Measurements from ENCODE around the gene AKAP13. TPM values are rescaled to one million over a fixed set of nuclear protein-coding genes. Genes with fewer than 3 reads are reported as not detected.

AKAP13 gene
- total and polyA plus RNA-seq, 5 experiments from 2014 or later = 113 to 244 (median 131) TPM

GRCh38 chr15:85404918-85405866, 24.8 kb downstream of the AKAP13 start:
- peak in 1 of 2 donors; percentile 13 for ATAC-seq
- no peaks in the 10 kb centered on the region for H3K36me3 Mint-ChIP-seq
- H3K4me1 Mint-ChIP-seq = peaks cover 35 to 87% (median 78%) of the 10 kb centered on the region in 4 donors
- DNase-seq = no peak
- POLR2A ChIA-PET = interaction anchor here (0.5 to 2.0 kb wide), 3 partner anchors 17 to 25 kb away, joined by 3 to 11 read pairs (median 3); partner anchors contain the start of gene AKAP13
- H3K4me3 Mint-ChIP-seq = peak overlapping the region in 8 of 10 donors; percentile 3 to 63 (median 19)
- no peaks in the 10 kb centered on the region for H3K9me3 Mint-ChIP-seq
- H3K27ac Mint-ChIP-seq = peak overlapping the region; percentile 8 to 96 (median 54)
- H3K27me3 Mint-ChIP-seq = no peaks in the 10 kb centered on the region

DNA sequence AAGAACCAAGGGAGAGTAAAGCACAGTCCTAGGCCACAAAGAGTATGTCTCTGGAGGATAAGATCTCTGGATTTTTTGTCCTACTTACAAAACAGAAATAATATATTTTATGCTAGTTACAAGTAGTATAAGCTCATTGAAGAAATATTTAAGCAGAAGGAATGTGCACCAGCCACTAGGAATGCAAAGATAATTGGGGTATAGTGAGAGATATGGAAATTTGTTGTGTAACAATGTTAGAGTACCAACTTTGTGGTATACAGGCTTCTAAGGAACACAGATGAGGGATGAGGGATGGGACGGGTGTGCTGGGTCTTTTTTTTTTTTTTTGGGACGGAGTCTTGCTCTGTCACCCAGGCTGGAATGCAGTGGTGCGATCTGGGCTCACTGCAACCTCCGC, 26.5 kb downstream of the AKAP13 start:
- no peaks in the 10 kb centered on the region for H3K9me3 Mint-ChIP-seq
- H3K4me1 Mint-ChIP-seq = peaks cover 37 to 88% (median 80%) of the 10 kb centered on the region in 4 donors
- H3K4me3 Mint-ChIP-seq = peak overlapping the region in 8 of 10 donors; percentile 6 to 60 (median 28)
- ATAC-seq (no peak), DNase-seq (no peak)
- H3K27me3 Mint-ChIP-seq = no peaks in the 10 kb centered on the region
- POLR2A ChIA-PET = interaction anchor here (0.7 to 1.6 kb wide), 3 partner anchors 16 to 254 kb away, joined by 3 to 5 read pairs (median 4); no protein-coding TSS in a partner anchor
- H3K36me3 Mint-ChIP-seq = no peaks in the 10 kb centered on the region
- H3K27ac Mint-ChIP-seq = peak overlapping the region; percentile 3 to 96 (median 62)

GRCh38 chr15:85407421-85408269, 27.2 kb downstream of the AKAP13 start:
- POLR2A ChIA-PET = interaction anchor here (0.9 to 1.6 kb wide), 2 partner anchors 17 to 24 kb away, joined by 3 to 5 read pairs; no protein-coding TSS in a partner anchor
- peaks cover 33 to 86% (median 75%) of the 10 kb centered on the region in 4 donors for H3K4me1 Mint-ChIP-seq

DNA sequence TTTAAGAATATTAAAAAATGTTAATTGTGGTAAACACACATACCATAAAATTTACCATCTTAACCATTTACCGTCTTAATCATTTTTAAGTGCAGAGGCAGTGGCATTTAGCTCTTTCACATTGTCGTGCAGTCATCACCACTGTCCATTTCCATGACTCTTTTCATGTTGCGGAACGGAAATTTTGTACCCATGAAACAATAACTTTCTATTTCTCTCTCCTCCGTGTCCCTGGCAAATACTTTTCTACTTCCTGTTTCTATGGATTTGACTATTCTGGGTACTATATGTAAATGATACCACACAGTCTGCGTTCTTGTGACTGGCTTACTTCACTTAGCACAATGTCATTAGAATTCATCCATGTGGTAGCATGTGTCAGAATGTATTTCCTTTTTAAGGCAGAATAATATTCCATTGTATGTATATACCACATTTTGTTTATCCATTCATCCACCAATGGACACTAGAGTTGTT, 27.9 kb downstream of the AKAP13 start:
- Mint-ChIP-seq H3K4me1 (peaks cover 36 to 86% (median 79%) of the 10 kb centered on the region in 4 donors), H3K4me3 (peak overlapping the region in 6 of 10 donors; percentile 4 to 80 (median 42)), H3K36me3 (no peaks in the 10 kb centered on the region), H3K27ac (peak overlapping the region in 6 of 10 donors; percentile 3 to 96 (median 90)), H3K9me3 (no peaks in the 10 kb centered on the region), H3K27me3 (no peaks in the 10 kb centered on the region)
- ATAC-seq = peak in 1 of 2 donors; percentile 34
- DNase-seq = no peak
- POLR2A ChIA-PET = no interaction called here

More at GRCh38 chr15:85407421-85408269, 27.2 kb downstream of the AKAP13 start:
- ATAC-seq (peak; percentile 74 to 78), DNase-seq (no peak)
- Mint-ChIP-seq H3K36me3 (no peaks in the 10 kb centered on the region), H3K27ac (peak overlapping the region; percentile 9 to 96 (median 86)), H3K4me3 (peak overlapping the region; percentile 40 to 84 (median 53)), H3K9me3 (no peaks in the 10 kb centered on the region), H3K27me3 (no peaks in the 10 kb centered on the region)

- peaks cover 0 to 5% (median 0%) of the 10 kb centered on the region in 3 donors for H3K36me3 Mint-ChIP-seq
- ATAC-seq = no peak
Observed at GRCh38 chr15:85412066-85412465, 31.7 kb downstream of the AKAP13 start.

GRCh38 chr15:85412956-85413854, 32.8 kb downstream of the AKAP13 start:
- Mint-ChIP-seq H3K36me3 (peaks cover 0 to 5% (median 0%) of the 10 kb centered on the region in 3 donors), H3K9me3 (no peaks in the 10 kb centered on the region), H3K27me3 (no peaks in the 10 kb centered on the region), H3K4me1 (peaks cover 30 to 80% (median 71%) of the 10 kb centered on the region in 4 donors), H3K4me3 (peak overlapping the region in 9 of 10 donors; percentile 36 to 74 (median 63)), H3K27ac (peak overlapping the region; percentile 22 to 95 (median 84))
- ATAC-seq (peak; percentile 97), DNase-seq (peak; percentile 36 to 78 (median 52))
- POLR2A ChIA-PET = interaction anchor here (1.0 to 2.7 kb wide), 10 partner anchors 10 to 117 kb away, joined by 3 to 16 read pairs (median 4); partner anchors contain the start of gene AKAP13

More at GRCh38 chr15:85412066-85412465, 31.7 kb downstream of the AKAP13 start:
- POLR2A ChIA-PET = interaction anchor here (1.0 to 2.7 kb wide), 2 partner anchors 15 to 32 kb away, joined by 3 to 11 read pairs; partner anchors contain the start of gene AKAP13
- no peak for DNase-seq
- peak overlapping the region in 9 of 10 donors; percentile 10 to 95 (median 41) for H3K27ac Mint-ChIP-seq
- no peaks in the 10 kb centered on the region for H3K27me3 Mint-ChIP-seq
- H3K4me1 Mint-ChIP-seq = peaks cover 30 to 83% (median 74%) of the 10 kb centered on the region in 4 donors
- H3K4me3 Mint-ChIP-seq = no peak overlapping the region
- H3K9me3 Mint-ChIP-seq = no peaks in the 10 kb centered on the region

- H3K9me3 Mint-ChIP-seq = no peaks in the 10 kb centered on the region
Observed at GRCh38 chr15:85414037-85414436, 33.6 kb downstream of the AKAP13 start.

DNA sequence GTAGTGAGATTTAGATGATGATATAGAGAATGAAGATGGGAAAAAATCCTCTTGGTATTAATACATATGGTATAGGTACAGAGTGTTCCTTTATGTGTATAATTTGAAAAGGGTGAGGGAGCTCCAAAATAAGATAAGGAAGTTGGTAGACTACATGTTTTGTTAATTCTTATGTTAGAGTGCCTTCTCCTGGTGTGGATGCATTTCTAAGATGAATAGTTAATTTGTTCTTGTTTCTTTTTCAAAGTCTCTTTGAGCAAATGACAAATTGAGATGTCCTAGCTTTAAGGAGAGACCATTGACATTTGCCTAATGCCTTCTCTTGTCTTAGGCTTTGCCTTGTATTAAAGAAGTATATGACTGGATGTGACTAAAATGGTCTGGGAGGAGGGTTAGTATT, 34.1 kb downstream of the AKAP13 start:
- Mint-ChIP-seq H3K27me3 (no peaks in the 10 kb centered on the region), H3K36me3 (peaks cover 0 to 5% (median 0%) of the 10 kb centered on the region in 3 donors), H3K4me3 (peak overlapping the region in 8 of 10 donors; percentile 27 to 50 (median 38)), H3K27ac (peak overlapping the region; percentile 70 to 95 (median 86)), H3K4me1 (peaks cover 34 to 85% (median 73%) of the 10 kb centered on the region in 4 donors), H3K9me3 (no peaks in the 10 kb centered on the region)
- peak in 3 of 10 donors; percentile 38 to 46 (median 40) for DNase-seq
- POLR2A ChIA-PET = interaction anchor here (1.2 to 2.7 kb wide), 8 partner anchors 9 to 118 kb away, joined by 3 to 16 read pairs (median 5); partner anchors contain the start of gene AKAP13
- peak; percentile 33 to 38 for ATAC-seq

More at GRCh38 chr15:85414037-85414436, 33.6 kb downstream of the AKAP13 start:
- POLR2A ChIA-PET = interaction anchor here (1.0 to 2.7 kb wide), 10 partner anchors 10 to 118 kb away, joined by 3 to 16 read pairs (median 4); partner anchors contain the start of gene AKAP13
- ATAC-seq (no peak), DNase-seq (no peak)
- Mint-ChIP-seq H3K4me3 (peak overlapping the region in 7 of 10 donors; percentile 29 to 50 (median 44)), H3K36me3 (peaks cover 0 to 5% (median 0%) of the 10 kb centered on the region in 3 donors), H3K27me3 (no peaks in the 10 kb centered on the region), H3K4me1 (peaks cover 30 to 80% (median 69%) of the 10 kb centered on the region in 4 donors), H3K27ac (peak overlapping the region; percentile 68 to 95 (median 86))

DNA sequence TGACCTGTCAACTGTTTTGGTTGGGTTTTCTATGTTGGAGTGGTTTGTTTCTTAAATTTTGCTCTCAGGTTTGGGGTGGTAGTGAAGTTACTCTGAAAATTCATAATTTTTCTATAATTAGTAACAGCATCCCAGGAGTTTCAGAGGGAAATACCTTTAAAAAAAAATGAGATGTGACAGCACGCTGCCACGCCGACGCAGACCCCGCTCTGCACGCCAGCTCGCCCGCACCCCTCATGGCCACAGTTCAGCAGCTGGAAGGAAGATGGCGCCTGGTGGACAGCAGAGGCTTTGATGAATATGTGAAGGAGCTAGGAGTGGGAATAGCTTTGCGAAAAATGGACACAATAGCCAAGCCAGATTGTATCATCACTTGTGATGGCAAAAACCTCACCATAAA, 34.6 kb downstream of the AKAP13 start:
- H3K27ac Mint-ChIP-seq = peak overlapping the region in 9 of 10 donors; percentile 70 to 95 (median 86)

DNA sequence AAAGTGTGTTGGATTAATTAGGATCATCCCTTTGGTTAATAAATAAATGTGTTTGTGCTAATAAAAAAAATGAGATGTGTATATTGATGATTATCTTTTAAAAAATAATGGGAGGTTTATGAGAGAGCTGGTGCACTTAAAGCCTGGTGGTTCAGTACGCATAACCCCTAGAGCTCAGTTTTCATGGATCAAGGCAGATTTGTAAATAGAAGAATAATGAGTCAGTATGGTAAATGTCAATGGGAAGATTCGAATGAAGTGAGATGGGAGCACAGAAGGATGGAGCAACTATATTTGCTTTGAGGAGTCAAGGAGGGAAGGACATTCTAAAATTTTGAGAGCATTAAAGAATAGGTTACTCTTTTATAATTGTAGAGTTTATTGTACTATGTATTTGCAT, 35.4 kb downstream of the AKAP13 start:
- Mint-ChIP-seq H3K9me3 (no peaks in the 10 kb centered on the region), H3K4me3 (peak overlapping the region in 1 of 10 donors; percentile 23), H3K4me1 (peaks cover 35 to 85% (median 74%) of the 10 kb centered on the region in 4 donors), H3K27me3 (no peaks in the 10 kb centered on the region), H3K27ac (peak overlapping the region in 4 of 10 donors; percentile 2 to 95 (median 39)), H3K36me3 (peaks cover 0 to 5% (median 0%) of the 10 kb centered on the region in 3 donors)
- POLR2A ChIA-PET = interaction anchor here (1.4 kb wide), 1 partner anchor 85 kb away, joined by 4 read pairs; no protein-coding TSS in a partner anchor
- ATAC-seq (no peak), DNase-seq (no peak)

More for the DNA sequence above, 34.6 kb downstream of the AKAP13 start:
- DNase-seq (no peak), ATAC-seq (no peak)
- H3K9me3 Mint-ChIP-seq = no peaks in the 10 kb centered on the region
- H3K4me1 Mint-ChIP-seq = peaks cover 35 to 85% (median 75%) of the 10 kb centered on the region in 4 donors
- POLR2A ChIA-PET = interaction anchor here (1.4 to 2.3 kb wide), 3 partner anchors 84 to 119 kb away, joined by 4 to 16 read pairs (median 16); no protein-coding TSS in a partner anchor
- peaks cover 0 to 5% (median 0%) of the 10 kb centered on the region in 3 donors for H3K36me3 Mint-ChIP-seq
- H3K4me3 Mint-ChIP-seq = peak overlapping the region in 3 of 10 donors; percentile 32 to 44 (median 44)
- H3K27me3 Mint-ChIP-seq = no peaks in the 10 kb centered on the region
